ENCODE data around the gene HCFC1R1.

The HCFC1R1 gene

GRCh38 chr16:3013998-3014690 lies 9.6 kb downstream of the HCFC1R1 start:
- Histone ChIP-seq H3F3A (ENCODE audit: low read depth) (no peaks in the 10 kb centered on the region), H3K4me3 (ENCODE audit: low read length, poor library complexity, severe bottlenecking) (no peak overlapping the region), H3K79me2 (ENCODE audit: insufficient read depth, low read length) (no peaks in the 10 kb centered on the region), H3K9me2 (replicated peaks; ENCODE audit: low read depth, low read length) (no peaks in the 10 kb centered on the region), H3K36me3 (ENCODE audit: insufficient read depth, low read length) (no peaks in the 10 kb centered on the region), H3K27me3 (ENCODE audit: insufficient read depth, low read length, poor library complexity, severe bottlenecking) (no peaks in the 10 kb centered on the region), H4K20me1 (ENCODE audit: insufficient read depth, low read length, poor library complexity, severe bottlenecking) (no peaks in the 10 kb centered on the region), H2AFZ (ENCODE audit: low read length) (no peak overlapping the region), H3K9ac (ENCODE audit: low read depth, low read length, poor library complexity, severe bottlenecking) (no peak overlapping the region), H3K9me3 (ENCODE audit: insufficient read depth, low read depth, low read length) (no peaks in the 10 kb centered on the region), H3K4me2 (ENCODE audit: low read depth, low read length, poor library complexity, severe bottlenecking) (no peak overlapping the region), H3K4me1 (ENCODE audit: insufficient read depth, low read length, poor library complexity, severe bottlenecking) (no peaks in the 10 kb centered on the region)
- no peak for TF ChIP-seq CTCF (conservative IDR thresholded peaks at IDR 0.05; ENCODE audit: low read length)
- TF ChIP-seq EZH2phosphoT487 (IDR thresholded peaks at IDR 0.05; ENCODE audit: borderline replicate concordance) = no peak

- H3K27me3 ChIP-seq (ENCODE audit: insufficient read depth, low read length, poor library complexity, severe bottlenecking) = no peaks in the 10 kb centered on the region
- H3K9ac ChIP-seq (ENCODE audit: low read depth, low read length, poor library complexity, severe bottlenecking) = no peak overlapping the region
- H3K79me2 ChIP-seq (ENCODE audit: insufficient read depth, low read length) = no peaks in the 10 kb centered on the region
- H3K36me3 ChIP-seq (ENCODE audit: insufficient read depth, low read length) = no peaks in the 10 kb centered on the region
- no peak overlapping the region for H2AFZ ChIP-seq (ENCODE audit: low read length)
- no peaks in the 10 kb centered on the region for H3K9me3 ChIP-seq (ENCODE audit: insufficient read depth, low read depth, low read length)
- H3K9me2 ChIP-seq (replicated peaks; ENCODE audit: low read depth, low read length) = no peaks in the 10 kb centered on the region
- no peak for TF ChIP-seq CTCF (conservative IDR thresholded peaks at IDR 0.05; ENCODE audit: low read length)
- no peak for TF ChIP-seq EZH2phosphoT487 (IDR thresholded peaks at IDR 0.05; ENCODE audit: borderline replicate concordance)
- no peak overlapping the region for H3K4me2 ChIP-seq (ENCODE audit: low read depth, low read length, poor library complexity, severe bottlenecking)
- peaks cover 4% of the 10 kb centered on the region for H3K4me1 ChIP-seq (ENCODE audit: insufficient read depth, low read length, poor library complexity, severe bottlenecking)
- H3F3A ChIP-seq (ENCODE audit: low read depth) = no peaks in the 10 kb centered on the region
- no peaks in the 10 kb centered on the region for H4K20me1 ChIP-seq (ENCODE audit: insufficient read depth, low read length, poor library complexity, severe bottlenecking)
- no peak overlapping the region for H3K4me3 ChIP-seq (ENCODE audit: low read length, poor library complexity, severe bottlenecking)
These were observed 10.2 kb downstream of the HCFC1R1 start for GRCh38 chr16:3013491-3013951.

GRCh38 chr16:3012828-3013420 lies 10.8 kb downstream of the HCFC1R1 start, which contains the start of gene CLDN9:
Gene CLDN9, plus strand, starts transcription at chr16:3012923. Its CDS starts 440 bp downstream, at chr16:3013363.
- H3K4me1 ChIP-seq (ENCODE audit: insufficient read depth, low read length, poor library complexity, severe bottlenecking) = peaks cover 9% of the 10 kb centered on the region
- no peaks in the 10 kb centered on the region for H4K20me1 ChIP-seq (ENCODE audit: insufficient read depth, low read length, poor library complexity, severe bottlenecking)
- TF ChIP-seq CTCF (conservative IDR thresholded peaks at IDR 0.05; ENCODE audit: low read length) = no peak
- no peak for TF ChIP-seq EZH2phosphoT487 (IDR thresholded peaks at IDR 0.05; ENCODE audit: borderline replicate concordance)
- no peaks in the 10 kb centered on the region for H3K9me2 ChIP-seq (replicated peaks; ENCODE audit: low read depth, low read length)
- no peak within 1 kb of the TSS for H3K4me2 ChIP-seq (ENCODE audit: low read depth, low read length, poor library complexity, severe bottlenecking)
- H3K27me3 ChIP-seq (ENCODE audit: insufficient read depth, low read length, poor library complexity, severe bottlenecking) = no peaks in the 10 kb centered on the region
- no peak within 1 kb of the TSS for H3K9ac ChIP-seq (ENCODE audit: low read depth, low read length, poor library complexity, severe bottlenecking)
- H3K36me3 ChIP-seq (ENCODE audit: insufficient read depth, low read length) = no peaks in the 10 kb centered on the region
- H2AFZ ChIP-seq (ENCODE audit: low read length) = no peak within 1 kb of the TSS
- H3F3A ChIP-seq (ENCODE audit: low read depth) = no peaks in the 10 kb centered on the region
- H3K4me3 ChIP-seq (ENCODE audit: low read length, poor library complexity, severe bottlenecking) = no peak within 1 kb of the TSS
- H3K9me3 ChIP-seq (ENCODE audit: insufficient read depth, low read depth, low read length) = no peaks in the 10 kb centered on the region
- no peaks in the 10 kb centered on the region for H3K79me2 ChIP-seq (ENCODE audit: insufficient read depth, low read length)

Data from Loucy (cell line).